CD4-positive, alpha-beta T cell (primary cell): ENCODE measurements around the gene SLC12A7. TPM values are rescaled to one million over a fixed set of nuclear protein-coding genes. Genes with fewer than 3 reads are reported as not detected.

Source experiments
- ATAC-seq: fragments of 200-7000 bp; cut with Tn5 transposase; one replicate; pipeline ENCODE4 v1.10.0; 2022; ENCODE audit warnings: mild to moderate bottlenecking; ENCODE audit not compliant: poor library complexity
- CTCF ChIA-PET: fragments of 350-600 bp; sonication (Branson Sonifier 250); formaldehyde crosslinking; loops from one replicate; lab custom pipeline; 2021; ENCODE audit warnings: antibody characterized with exemption, inconsistent platforms; lab: Charles Lee
- POLR2A ChIA-PET: fragments of 350-600 bp; sonication (Branson Sonifier 250); formaldehyde crosslinking; loops from one replicate; lab custom pipeline; 2021; ENCODE audit warnings: antibody characterized with exemption, inconsistent platforms; lab: Charles Lee
- DNase-seq, 14 experiments: peaks; one replicate each; pipeline ENCODE4 v3.0.0-alpha.2; 2013 to 2020; ENCODE audit warnings: mixed read lengths in 2 of 14
- H3K27ac ChIP-seq, 2 donors: one replicate each; pipeline versions ENCODE4 v1.5.1 to v1.7.0; 2013; ENCODE audit warnings: low read length in 2 of 2, low read depth in 1 of 2, mild to moderate bottlenecking in 1 of 2
- H3K27me3 ChIP-seq, 2 experiments: 1 replicate in 1 of 2; 2 replicates in 1 of 2; pipeline versions ENCODE4 v1.6.1 to v1.7.0; 2013; ENCODE audit warnings: low read length in 2 of 2, control low read depth in 1 of 2, mild to moderate bottlenecking in 1 of 2, moderate library complexity in 1 of 2; ENCODE audit not compliant: insufficient read depth in 2 of 2, control insufficient read depth in 1 of 2
- H3K36me3 ChIP-seq: one replicate; pipeline ENCODE4 v1.6.1; 2013; ENCODE audit warnings: low read length, control low read depth; ENCODE audit not compliant: insufficient read depth
- H3K4me1 ChIP-seq: one replicate; pipeline ENCODE4 v1.6.1; 2013; ENCODE audit warnings: low read length, control low read depth; ENCODE audit not compliant: insufficient read depth
- H3K4me3 ChIP-seq: one replicate; pipeline ENCODE4 v1.5.1; 2013; ENCODE audit warnings: mild to moderate bottlenecking, low read length, moderate library complexity
- H3K9me3 ChIP-seq, 2 experiments: 1 replicate in 1 of 2; 2 replicates in 1 of 2; pipeline versions ENCODE4 v1.6.1 to v1.7.0; 2013; ENCODE audit warnings: low read length in 2 of 2, mild to moderate bottlenecking in 2 of 2, control low read depth in 1 of 2, moderate library complexity in 1 of 2; ENCODE audit not compliant: control insufficient read depth in 1 of 2, insufficient read depth in 1 of 2
- H3K27ac Mint-ChIP-seq: one replicate; pipeline ENCODE4 v1.8.0; 2020; ENCODE audit warnings: mixed read lengths
- H3K27me3 Mint-ChIP-seq: one replicate; pipeline ENCODE4 v1.8.0; 2021; ENCODE audit warnings: mixed read lengths
- H3K36me3 Mint-ChIP-seq: one replicate; pipeline ENCODE4 v1.8.0; 2021; ENCODE audit warnings: low read depth, mixed read lengths
- H3K4me1 Mint-ChIP-seq: one replicate; pipeline ENCODE4 v1.8.0; 2021; ENCODE audit warnings: low read depth, mixed read lengths
- H3K4me3 Mint-ChIP-seq: one replicate; pipeline ENCODE4 v1.8.0; 2020; ENCODE audit warnings: mild to moderate bottlenecking, mixed read lengths
- H3K9me3 Mint-ChIP-seq: one replicate; pipeline ENCODE4 v1.8.0; 2020; ENCODE audit warnings: mixed read lengths
- intact Hi-C, 2 experiments: fragments of 100-400 bp; cut with DNase I in 1 of 2; cut with micrococcal nuclease in 1 of 2; formaldehyde crosslinking; loops; one replicate each; pipeline versions ENCODE4 v1.15.1 to v1.9.0; 2023 to 2025; cut with DNase I, micrococcal nuclease
- total RNA-seq, 174 experiments: library from RNA in 2 of 174; stranded (reverse) in 2 of 174; gene quantifications; one replicate each; pipeline ENCODE4 v1.2.3 and lab custom pipeline; 2021 to 2026
- TF ChIP-seq, protein P1 (sequence below): fragments of 200-600 bp; IDR thresholded peaks from one replicate; pipeline ENCODE4 v1.8.0; 2022; ENCODE audit warnings: antibody characterized with exemption, mild to moderate bottlenecking

Gene SLC12A7
- total RNA-seq, 2 experiments from 2014 or later = 47.9 to 51.7 TPM

DNA sequence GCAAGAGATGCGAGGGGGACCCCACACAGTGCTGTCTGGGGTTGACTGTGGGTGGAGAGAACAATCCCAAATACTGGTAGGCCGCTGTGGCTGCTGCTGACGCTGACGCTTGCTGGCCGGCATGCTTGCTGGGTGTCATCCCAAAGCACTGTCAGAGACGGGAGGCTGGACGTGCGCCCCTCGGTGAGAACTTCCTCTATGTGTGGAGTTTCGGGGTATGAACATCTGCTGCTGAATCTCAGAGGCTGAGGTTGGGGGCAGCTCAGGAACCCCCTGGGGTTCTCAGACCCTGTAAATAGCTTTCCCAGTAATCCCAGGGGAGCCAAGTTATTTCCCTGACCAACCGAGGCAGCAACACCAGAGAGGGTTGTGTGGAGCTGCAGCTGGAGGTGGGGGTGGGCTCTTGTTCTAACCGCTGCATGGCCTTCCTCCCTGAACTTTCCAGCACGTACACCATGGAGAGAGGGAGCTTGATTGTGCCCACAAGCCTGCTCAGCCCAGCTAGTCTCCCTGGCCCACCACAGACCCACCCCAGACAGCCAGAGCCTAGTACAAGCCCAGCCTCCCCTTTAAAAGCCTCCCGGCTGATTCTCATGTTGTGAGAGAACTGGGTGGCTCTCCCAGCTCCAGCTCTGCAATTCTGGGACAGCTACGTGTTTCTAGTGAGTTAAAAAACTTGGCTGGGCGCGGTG, 21.8 kb upstream of the SLC12A7 start:
- no peaks in the 10 kb centered on the region for H3K36me3 Mint-ChIP-seq
- H3K27ac ChIP-seq = no peak overlapping the region
- peaks cover 5% of the 10 kb centered on the region for H3K4me1 ChIP-seq
- no peak overlapping the region for H3K4me3 ChIP-seq
- H3K9me3 ChIP-seq = no peaks in the 10 kb centered on the region
- no peaks in the 10 kb centered on the region for H3K27me3 ChIP-seq
- H3K4me3 Mint-ChIP-seq = no peak overlapping the region
- intact Hi-C loops = no loop called here
- H3K27me3 Mint-ChIP-seq = no peaks in the 10 kb centered on the region
- no peak for ATAC-seq
- TF ChIP-seq, protein P1, sequence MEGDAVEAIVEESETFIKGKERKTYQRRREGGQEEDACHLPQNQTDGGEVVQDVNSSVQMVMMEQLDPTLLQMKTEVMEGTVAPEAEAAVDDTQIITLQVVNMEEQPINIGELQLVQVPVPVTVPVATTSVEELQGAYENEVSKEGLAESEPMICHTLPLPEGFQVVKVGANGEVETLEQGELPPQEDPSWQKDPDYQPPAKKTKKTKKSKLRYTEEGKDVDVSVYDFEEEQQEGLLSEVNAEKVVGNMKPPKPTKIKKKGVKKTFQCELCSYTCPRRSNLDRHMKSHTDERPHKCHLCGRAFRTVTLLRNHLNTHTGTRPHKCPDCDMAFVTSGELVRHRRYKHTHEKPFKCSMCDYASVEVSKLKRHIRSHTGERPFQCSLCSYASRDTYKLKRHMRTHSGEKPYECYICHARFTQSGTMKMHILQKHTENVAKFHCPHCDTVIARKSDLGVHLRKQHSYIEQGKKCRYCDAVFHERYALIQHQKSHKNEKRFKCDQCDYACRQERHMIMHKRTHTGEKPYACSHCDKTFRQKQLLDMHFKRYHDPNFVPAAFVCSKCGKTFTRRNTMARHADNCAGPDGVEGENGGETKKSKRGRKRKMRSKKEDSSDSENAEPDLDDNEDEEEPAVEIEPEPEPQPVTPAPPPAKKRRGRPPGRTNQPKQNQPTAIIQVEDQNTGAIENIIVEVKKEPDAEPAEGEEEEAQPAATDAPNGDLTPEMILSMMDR = no peak
- H3K4me1 Mint-ChIP-seq = peaks cover 6% of the 10 kb centered on the region
- no peak for DNase-seq
- ChIA-PET CTCF (no interaction called here), POLR2A (no interaction called here)
- no peak overlapping the region for H3K27ac Mint-ChIP-seq
- H3K36me3 ChIP-seq = no peaks in the 10 kb centered on the region
- H3K9me3 Mint-ChIP-seq = no peaks in the 10 kb centered on the region

DNA sequence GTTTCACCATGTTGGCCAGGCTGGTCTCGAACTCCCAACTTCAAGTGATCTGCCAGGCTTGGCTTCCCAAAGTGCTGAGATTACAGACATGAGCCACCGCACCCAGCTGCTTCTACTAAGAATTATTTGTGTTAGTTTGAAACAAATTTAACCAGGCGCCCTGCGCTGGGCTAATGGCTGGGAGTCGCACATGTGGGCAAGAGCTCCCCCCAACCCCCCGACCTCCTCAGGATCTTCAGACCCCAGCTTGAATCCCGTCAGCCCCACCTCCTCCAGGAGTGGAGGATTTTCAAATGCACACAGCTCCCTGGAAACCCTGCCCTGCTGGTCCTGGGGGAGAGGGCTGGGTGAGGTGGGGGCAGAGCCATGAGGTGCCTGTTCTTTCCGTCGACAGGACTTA, 21.2 kb upstream of the SLC12A7 start:
- no peak overlapping the region for H3K4me3 ChIP-seq
- peaks cover 6% of the 10 kb centered on the region for H3K4me1 ChIP-seq
- Mint-ChIP-seq H3K4me1 (peaks cover 3% of the 10 kb centered on the region), H3K9me3 (no peaks in the 10 kb centered on the region), H3K27ac (no peak overlapping the region), H3K4me3 (no peak overlapping the region), H3K27me3 (no peaks in the 10 kb centered on the region), H3K36me3 (no peaks in the 10 kb centered on the region)
- no peaks in the 10 kb centered on the region for H3K36me3 ChIP-seq
- TF ChIP-seq, protein P1 = no peak
- H3K27me3 ChIP-seq = no peaks in the 10 kb centered on the region
- POLR2A ChIA-PET = no interaction called here
- DNase-seq (no peak), ATAC-seq (no peak)
- intact Hi-C loops = no loop called here
- no peaks in the 10 kb centered on the region for H3K9me3 ChIP-seq
- H3K27ac ChIP-seq = no peak overlapping the region
- CTCF ChIA-PET = no interaction called here

DNA sequence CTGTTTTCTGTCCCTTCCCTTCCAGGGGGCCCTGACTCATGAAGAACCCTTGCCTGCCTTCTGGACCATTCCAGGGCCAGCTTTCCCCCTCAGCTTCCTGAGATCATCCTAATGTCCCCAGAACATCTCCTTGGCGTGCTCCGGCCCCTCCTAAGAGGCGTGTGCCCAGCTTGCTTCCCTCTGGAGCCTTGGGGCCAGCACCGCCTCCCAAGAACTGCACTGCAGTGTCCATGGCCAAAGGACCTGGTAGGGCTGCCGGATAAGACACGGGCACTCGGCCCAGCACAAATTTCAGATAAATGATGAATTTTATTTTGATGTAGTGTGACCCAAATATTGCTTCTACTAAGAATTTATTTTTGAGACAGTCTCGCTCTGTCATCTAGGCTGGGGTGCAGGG, 20.7 kb upstream of the SLC12A7 start:
- Mint-ChIP-seq H3K27me3 (no peaks in the 10 kb centered on the region), H3K4me1 (no peaks in the 10 kb centered on the region), H3K4me3 (no peak overlapping the region), H3K9me3 (no peaks in the 10 kb centered on the region), H3K36me3 (no peaks in the 10 kb centered on the region), H3K27ac (no peak overlapping the region)
- DNase-seq = no peak
- ChIA-PET CTCF (no interaction called here), POLR2A (no interaction called here)
- no peak for ATAC-seq
- H3K9me3 ChIP-seq = no peaks in the 10 kb centered on the region
- no peaks in the 10 kb centered on the region for H3K27me3 ChIP-seq
- H3K4me1 ChIP-seq = peaks cover 2% of the 10 kb centered on the region
- no peak overlapping the region for H3K27ac ChIP-seq
- TF ChIP-seq, protein P1 = no peak
- H3K36me3 ChIP-seq = no peaks in the 10 kb centered on the region
- no peak overlapping the region for H3K4me3 ChIP-seq
- intact Hi-C loops = no loop called here
